HepG2 (cell line): ENCODE measurements around the gene C4B. TPM values are rescaled to one million over a fixed set of nuclear protein-coding genes. Genes with fewer than 3 reads are reported as not detected.

Source experiments
- ATAC-seq: fragments of 200-7000 bp; cut with Tn5 transposase; 3 replicates; pipeline ENCODE4 v1.9.1; 2020; ENCODE audit warnings: mild to moderate bottlenecking, moderate library complexity
- BruUV-seq: library from RNA; stranded (reverse); fragments of 400-500 nt; replicated peaks from 2 replicates; lab custom pipeline; 2021; lab: Mats Ljungman, UMichigan
- CTCF ChIA-PET: fragments of 300-600 bp; formaldehyde crosslinking; extraction: SDS; loops from one replicate; lab custom pipeline; 2021; ENCODE audit warnings: low total read pairs, inconsistent platforms, low intra/inter-chr PET ratio; lab: Yijun Ruan, JAX
- POLR2A ChIA-PET: fragments of 350-600 bp; sonication (Branson Sonifier 250); formaldehyde crosslinking; loops from one replicate; lab custom pipeline; 2020; ENCODE audit warnings: antibody characterized with exemption, inconsistent platforms; lab: Yijun Ruan, JAX
- DNase-seq: peaks from one replicate; pipeline ENCODE4 v3.0.0-alpha.2; 2015; ENCODE audit warnings: low spot score
- FAIRE-seq: peaks from 3 replicates; lab custom pipeline; 2011; peaks lifted over from hg19 to GRCh38; lab: Jason Lieb, UNC
- H2AFZ ChIP-seq: one replicate; pipeline ENCODE4 v1.6.1; 2011; ENCODE audit warnings: low read length, inconsistent platforms
- H3K27ac ChIP-seq: fragments of 300-600 bp; 3 replicates; pipeline ENCODE4 v1.8.0; 2011; ENCODE audit warnings: mixed run types, mild to moderate bottlenecking, mixed read lengths, low read length, inconsistent platforms; ENCODE audit not compliant: insufficient read depth; ENCODE audit errors: extremely low read length
- H3K27me3 ChIP-seq, 2 experiments: fragments of 200-600 bp in 1 of 2; 2 replicates in 1 of 2; 3 replicates in 1 of 2; pipeline versions ENCODE4 v1.6.0 to v1.8.0; 2011; ENCODE audit warnings: low read length in 2 of 2, mild to moderate bottlenecking in 2 of 2, moderate library complexity in 2 of 2, inconsistent platforms in 1 of 2; ENCODE audit not compliant: insufficient read depth in 2 of 2, control insufficient read depth in 1 of 2
- H3K36me3 ChIP-seq, 2 experiments: fragments of 200-600 bp in 1 of 2; replicated peaks in 1 of 2; 2 replicates in 1 of 2; 3 replicates in 1 of 2; pipeline versions ENCODE4 v1.5.1 to v1.8.0; 2011; ENCODE audit warnings: low read length in 2 of 2, inconsistent platforms in 1 of 2; ENCODE audit not compliant: insufficient read depth in 2 of 2, control insufficient read depth in 1 of 2
- H3K4me1 ChIP-seq: 2 replicates; pipeline ENCODE4 v1.5.1; 2012; ENCODE audit warnings: low read length, inconsistent platforms; ENCODE audit not compliant: insufficient read depth
- H3K4me2 ChIP-seq: 2 replicates; pipeline ENCODE4 v1.6.0; 2011; ENCODE audit warnings: low read depth, low read length, inconsistent platforms
- H3K4me3 ChIP-seq, 3 experiments: fragments of 200-600 bp in 1 of 3; sonication (generic), shearing (Covaris generic) in 1 of 3; replicated peaks in 1 of 3; 2 replicates each; pipeline ENCODE4 v1.5.1; 2011 to 2016; ENCODE audit warnings: low read length in 3 of 3, inconsistent platforms in 2 of 3, low read depth in 2 of 3, mild to moderate bottlenecking in 2 of 3, control low read depth in 1 of 3, mixed read lengths in 1 of 3; ENCODE audit not compliant: insufficient read depth in 1 of 3
- H3K79me2 ChIP-seq: one replicate; pipeline ENCODE4 v1.6.1; 2011; ENCODE audit warnings: low read length, inconsistent platforms; ENCODE audit not compliant: insufficient read depth
- H3K9ac ChIP-seq: 2 replicates; pipeline ENCODE4 v1.6.0; 2011; ENCODE audit warnings: mild to moderate bottlenecking, low read depth, low read length, inconsistent platforms; ENCODE audit not compliant: insufficient read depth
- H3K9me3 ChIP-seq: 2 replicates; pipeline ENCODE4 v1.5.1; 2012; ENCODE audit warnings: mild to moderate bottlenecking, low read length
- H4K20me1 ChIP-seq: 2 replicates; pipeline ENCODE4 v1.6.0; 2011; ENCODE audit warnings: inconsistent platforms, mild to moderate bottlenecking, low read length, moderate library complexity; ENCODE audit not compliant: insufficient read depth
- KLF12 ChIP-seq: sonication (generic); formaldehyde crosslinking; IDR thresholded peaks from 2 replicates; pipeline ENCODE4 v1.4.0; 2020; ENCODE audit warnings: missing genetic modification reagents, borderline replicate concordance
- PITX1 ChIP-seq: sonication (generic); formaldehyde crosslinking; IDR thresholded peaks from 2 replicates; pipeline ENCODE4 v1.5.1; 2020; ENCODE audit warnings: mild to moderate bottlenecking, missing genetic modification reagents
- TCF7L2 ChIP-seq: IDR thresholded peaks from 2 replicates; pipeline ENCODE4 v1.6.1; 2011; ENCODE audit warnings: mild to moderate bottlenecking, low read depth, low read length, moderate library complexity
- TMF1 ChIP-seq: sonication (generic); formaldehyde crosslinking; IDR thresholded peaks from 2 replicates; pipeline ENCODE4 v1.8.1; 2022; ENCODE audit warnings: low read depth, missing genetic modification reagents
- ZNF562 ChIP-seq: sonication (generic); formaldehyde crosslinking; IDR thresholded peaks from 2 replicates; pipeline ENCODE4 v1.8.0; 2022; ENCODE audit warnings: missing genetic modification reagents, borderline replicate concordance
- ZNF879 ChIP-seq: sonication (generic); formaldehyde crosslinking; IDR thresholded peaks from 2 replicates; pipeline ENCODE4 v1.8.1; 2023; ENCODE audit warnings: missing genetic modification reagents
- ZSCAN25 ChIP-seq: sonication (generic); formaldehyde crosslinking; IDR thresholded peaks from 2 replicates; pipeline ENCODE4 v1.8.0; 2022; ENCODE audit warnings: mild to moderate bottlenecking, missing genetic modification reagents
- WGBS: methylation state at CpG from one replicate; pipeline ENCODE4 v1.1.6; 2017; ENCODE audit warnings: low lambda C conversion rate; 5-methylcytosine and 5-hydroxymethylcytosine counted together
- in situ Hi-C: cut with HindIII; loops from 2 replicates; pipeline ENCODE4 v1.10.0; 2017; ENCODE audit warnings: low pct_unique_long_range_greater_than_20kb; ENCODE audit not compliant: extremely low pct_ligation_motif_present
- intact Hi-C: fragments of 100-400 bp; cut with micrococcal nuclease; formaldehyde crosslinking; loops from one replicate; pipeline ENCODE4 v1.10.0; 2022; ENCODE audit not compliant: unreplicated experiment
- polyA plus RNA-seq, 8 experiments: library from polyadenylated mRNA; depleted of rRNA in 3 of 8; stranded (reverse) in 7 of 8; unstranded in 1 of 8; fragments of >200 nt; fragmentation: Illumina TruSeq in 4 of 8; extraction: Trizol in 4 of 8; gene quantifications; 2 replicates each; pipeline versions ENCODE4 v1.2.1 to v1.2.3, GENCODE V29; 2011 to 2016; ENCODE audit warnings: low read depth in 4 of 8, missing spikeins in 1 of 8, mixed read lengths in 1 of 8; ENCODE audit not compliant: insufficient read depth in 1 of 8
- total RNA-seq, 5 experiments: library from RNA; depleted of rRNA; stranded (reverse); fragments of >200 nt; fragmentation: Illumina TruSeq; extraction: Trizol; gene quantifications; 2 replicates each; pipeline ENCODE4 v1.2.3, GENCODE V29; 2016; ENCODE audit warnings: low read depth in 1 of 5
- TF ChIP-seq, protein P1 (sequence below): sonication (generic); formaldehyde crosslinking; IDR thresholded peaks from 2 replicates; pipeline ENCODE4 v1.5.0; 2020; ENCODE audit warnings: mild to moderate bottlenecking, missing genetic modification reagents, borderline replicate concordance

Gene C4B
- total and polyA plus RNA-seq, 2 of the 13 experiments (the other 11 are each of a cell fraction or from before 2014, with no cell fraction given) = 167 to 538 TPM

DNA sequence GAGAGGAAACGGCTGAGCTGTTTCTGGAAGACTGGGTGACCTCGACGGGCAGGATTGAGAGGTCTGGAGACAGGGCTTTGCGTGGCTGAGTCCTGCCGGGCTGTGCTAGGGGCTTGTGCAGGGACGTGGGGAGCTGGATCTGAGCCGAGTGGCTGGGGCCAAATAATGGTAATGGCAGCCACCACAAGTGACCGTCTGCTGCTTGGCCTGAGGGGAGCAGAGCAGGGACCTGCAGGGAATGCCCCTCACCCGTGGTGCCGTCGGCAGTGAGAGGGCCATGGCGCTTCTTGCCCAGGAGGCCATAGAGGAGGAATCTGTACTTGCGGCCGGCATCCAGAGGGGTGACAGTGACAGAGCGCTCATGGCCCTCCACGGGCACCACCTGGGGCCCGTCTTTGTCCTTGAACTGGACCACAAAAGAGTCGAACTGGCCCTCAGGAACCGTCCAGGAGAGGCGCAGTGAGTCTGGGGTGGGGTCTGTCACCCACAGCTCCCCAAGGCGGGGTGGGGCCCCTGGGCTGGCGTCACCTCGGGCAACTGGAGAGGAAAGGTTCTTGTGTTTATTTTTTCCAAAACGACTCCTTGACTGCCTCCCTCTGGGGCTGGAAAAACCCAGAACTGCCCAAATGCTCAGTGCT, 55.4 kb downstream of the C4B start:
- POLR2A ChIA-PET = no interaction called here
- DNase-seq (no peak), ATAC-seq (peak; percentile 22), FAIRE-seq (no peak)
- Histone ChIP-seq H4K20me1 (0 out of 2 replicates have a peak, but pooled peaks cover 4% of the 10 kb centered on the region), H3K36me3 (no peaks in the 10 kb centered on the region), H3K4me2 (no peak overlapping the region), H3K9me3 (no peaks in the 10 kb centered on the region), H2AFZ (no peak overlapping the region)
- BruUV-seq = no TSS peak
- CTCF ChIA-PET = no interaction called here
- TF ChIP-seq TCF7L2 (no peak), ZSCAN25 (CRISPR knock-in tag) (no peak), TMF1 (CRISPR knock-in tag) (no peak), ZNF562 (CRISPR knock-in tag) (no peak), KLF12 (no peak), PITX1 (CRISPR knock-in tag) (no peak), ZNF879 (CRISPR knock-in tag) (no peak)
- TF ChIP-seq, protein P1, sequence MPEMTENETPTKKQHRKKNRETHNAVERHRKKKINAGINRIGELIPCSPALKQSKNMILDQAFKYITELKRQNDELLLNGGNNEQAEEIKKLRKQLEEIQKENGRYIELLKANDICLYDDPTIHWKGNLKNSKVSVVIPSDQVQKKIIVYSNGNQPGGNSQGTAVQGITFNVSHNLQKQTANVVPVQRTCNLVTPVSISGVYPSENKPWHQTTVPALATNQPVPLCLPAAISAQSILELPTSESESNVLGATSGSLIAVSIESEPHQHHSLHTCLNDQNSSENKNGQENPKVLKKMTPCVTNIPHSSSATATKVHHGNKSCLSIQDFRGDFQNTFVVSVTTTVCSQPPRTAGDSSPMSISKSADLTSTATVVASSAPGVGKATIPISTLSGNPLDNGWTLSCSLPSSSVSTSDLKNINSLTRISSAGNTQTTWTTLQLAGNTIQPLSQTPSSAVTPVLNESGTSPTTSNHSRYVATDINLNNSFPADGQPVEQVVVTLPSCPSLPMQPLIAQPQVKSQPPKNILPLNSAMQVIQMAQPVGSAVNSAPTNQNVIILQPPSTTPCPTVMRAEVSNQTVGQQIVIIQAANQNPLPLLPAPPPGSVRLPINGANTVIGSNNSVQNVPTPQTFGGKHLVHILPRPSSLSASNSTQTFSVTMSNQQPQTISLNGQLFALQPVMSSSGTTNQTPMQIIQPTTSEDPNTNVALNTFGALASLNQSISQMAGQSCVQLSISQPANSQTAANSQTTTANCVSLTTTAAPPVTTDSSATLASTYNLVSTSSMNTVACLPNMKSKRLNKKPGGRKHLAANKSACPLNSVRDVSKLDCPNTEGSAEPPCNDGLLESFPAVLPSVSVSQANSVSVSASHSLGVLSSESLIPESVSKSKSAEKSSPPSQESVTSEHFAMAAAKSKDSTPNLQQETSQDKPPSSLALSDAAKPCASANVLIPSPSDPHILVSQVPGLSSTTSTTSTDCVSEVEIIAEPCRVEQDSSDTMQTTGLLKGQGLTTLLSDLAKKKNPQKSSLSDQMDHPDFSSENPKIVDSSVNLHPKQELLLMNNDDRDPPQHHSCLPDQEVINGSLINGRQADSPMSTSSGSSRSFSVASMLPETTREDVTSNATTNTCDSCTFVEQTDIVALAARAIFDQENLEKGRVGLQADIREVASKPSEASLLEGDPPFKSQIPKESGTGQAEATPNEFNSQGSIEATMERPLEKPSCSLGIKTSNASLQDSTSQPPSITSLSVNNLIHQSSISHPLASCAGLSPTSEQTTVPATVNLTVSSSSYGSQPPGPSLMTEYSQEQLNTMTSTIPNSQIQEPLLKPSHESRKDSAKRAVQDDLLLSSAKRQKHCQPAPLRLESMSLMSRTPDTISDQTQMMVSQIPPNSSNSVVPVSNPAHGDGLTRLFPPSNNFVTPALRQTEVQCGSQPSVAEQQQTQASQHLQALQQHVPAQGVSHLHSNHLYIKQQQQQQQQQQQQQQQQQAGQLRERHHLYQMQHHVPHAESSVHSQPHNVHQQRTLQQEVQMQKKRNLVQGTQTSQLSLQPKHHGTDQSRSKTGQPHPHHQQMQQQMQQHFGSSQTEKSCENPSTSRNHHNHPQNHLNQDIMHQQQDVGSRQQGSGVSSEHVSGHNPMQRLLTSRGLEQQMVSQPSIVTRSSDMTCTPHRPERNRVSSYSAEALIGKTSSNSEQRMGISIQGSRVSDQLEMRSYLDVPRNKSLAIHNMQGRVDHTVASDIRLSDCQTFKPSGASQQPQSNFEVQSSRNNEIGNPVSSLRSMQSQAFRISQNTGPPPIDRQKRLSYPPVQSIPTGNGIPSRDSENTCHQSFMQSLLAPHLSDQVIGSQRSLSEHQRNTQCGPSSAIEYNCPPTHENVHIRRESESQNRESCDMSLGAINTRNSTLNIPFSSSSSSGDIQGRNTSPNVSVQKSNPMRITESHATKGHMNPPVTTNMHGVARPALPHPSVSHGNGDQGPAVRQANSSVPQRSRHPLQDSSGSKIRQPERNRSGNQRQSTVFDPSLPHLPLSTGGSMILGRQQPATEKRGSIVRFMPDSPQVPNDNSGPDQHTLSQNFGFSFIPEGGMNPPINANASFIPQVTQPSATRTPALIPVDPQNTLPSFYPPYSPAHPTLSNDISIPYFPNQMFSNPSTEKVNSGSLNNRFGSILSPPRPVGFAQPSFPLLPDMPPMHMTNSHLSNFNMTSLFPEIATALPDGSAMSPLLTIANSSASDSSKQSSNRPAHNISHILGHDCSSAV = no peak
- TF ChIP-seq, all 625 proteins: peak for 0
- Histone ChIP-seq H3K4me3 (no peak overlapping the region), H3K9ac (no peak overlapping the region), H3K27me3 (peaks cover 23 to 82% of the 10 kb centered on the region in 2 experiments), H3K27ac (no peak overlapping the region), H3K4me1 (no peaks in the 10 kb centered on the region), H3K79me2 (no peaks in the 10 kb centered on the region)
- in situ Hi-C loops (no loop called here), intact Hi-C loops (no loop called here)
- 30% methylated on average over 9 of the region's 24 CpGs for WGBS
